ENCODE results near the gene NTN1. TPM values are rescaled to one million over a fixed set of nuclear protein-coding genes. Genes with fewer than 3 reads are reported as not detected.

Gene NTN1
- total RNA-seq, 1 experiment from 2014 or later: 1.2 TPM

DNA sequence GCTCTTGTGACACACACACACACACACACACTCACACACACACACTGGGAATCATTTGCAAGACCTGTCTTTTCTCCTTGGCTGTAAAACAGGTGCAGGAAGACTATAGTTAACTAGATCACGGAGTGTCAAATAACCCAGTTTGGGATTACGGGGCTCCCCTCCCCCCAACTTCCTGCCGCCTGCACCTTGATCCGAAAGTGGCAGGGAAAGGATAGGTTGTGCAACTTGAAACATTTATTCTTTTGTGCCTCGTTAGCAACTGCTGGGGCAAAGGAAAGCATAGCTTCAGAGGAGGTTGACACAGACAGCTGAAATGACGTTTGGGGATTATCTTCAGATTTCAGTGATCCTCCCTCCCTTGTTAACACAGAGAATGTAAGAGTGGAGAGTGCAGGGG is 149.5 kb downstream of the NTN1 start:
- Histone ChIP-seq H2BK12ac (ENCODE audit: insufficient read length, low read depth, low read length) (no peak overlapping the region), H3K4me1 (ENCODE audit: insufficient read depth, low read length) (peaks cover 10% of the 10 kb centered on the region; the same call in 1 of the 2 replicates), H4K5ac (ENCODE audit: insufficient read length, low read depth, low read length) (no peak overlapping the region), H4K20me1 (ENCODE audit: control insufficient read depth, insufficient read depth, insufficient read length) (no peaks in the 10 kb centered on the region), H2BK5ac (ENCODE audit: insufficient read length, low read length) (no peak overlapping the region), H3K18ac (ENCODE audit: insufficient read length, low read depth, low read length) (no peak overlapping the region), H3K23ac (ENCODE audit: insufficient read length, low read depth, low read length) (no peak overlapping the region), H3K4me2 (ENCODE audit: insufficient read depth, insufficient read length, low read length) (peak overlapping the region; percentile 26), H3K14ac (ENCODE audit: insufficient read depth, low read length) (no peak overlapping the region), H3K27ac (ENCODE audit: insufficient read length, low read depth, low read length) (no peak overlapping the region), H3K9me3 (ENCODE audit: control insufficient read depth, low read depth, low read length) (no peaks in the 10 kb centered on the region), H2AFZ (ENCODE audit: low read length) (no peak overlapping the region), H2BK120ac (ENCODE audit: low read depth, low read length, poor library complexity, severe bottlenecking) (no peak overlapping the region), H3K23me2 (ENCODE audit: insufficient read length, low read depth, low read length, poor library complexity, severe bottlenecking) (no peaks in the 10 kb centered on the region), H4K8ac (replicated peaks; ENCODE audit: insufficient read length, low read depth, low read length) (no peak overlapping the region), H2BK15ac (ENCODE audit: low read depth, low read length) (no peak overlapping the region), H3K79me2 (ENCODE audit: insufficient read depth, low read length) (no peaks in the 10 kb centered on the region), H3K56ac (ENCODE audit: insufficient read length, low read depth, low read length) (no peak overlapping the region), H2AK5ac (ENCODE audit: insufficient read length, low read length) (no peak overlapping the region), H3K27me3 (ENCODE audit: insufficient read depth, low read length) (no peaks in the 10 kb centered on the region), H3K79me1 (ENCODE audit: insufficient read depth, low read depth, low read length, poor library complexity, severe bottlenecking) (no peaks in the 10 kb centered on the region), H3T11ph (ENCODE audit: low read length) (no peak overlapping the region), H2BK20ac (ENCODE audit: low read depth, low read length, poor library complexity, severe bottlenecking) (no peak overlapping the region), H4K91ac (ENCODE audit: insufficient read length, low read depth, low read length) (no peak overlapping the region), H3K4ac (ENCODE audit: low read depth, low read length) (no peak overlapping the region; the same call in 1 of the 2 replicates), H3K9ac (ENCODE audit: extremely low read depth, insufficient read length, low read length) (no peak overlapping the region)
- no peaks in the 10 kb centered on the region; the same call in none of the 2 replicates for H3K27me3 Mint-ChIP-seq (ENCODE audit: low read depth)
- TF ChIP-seq, protein P1, sequence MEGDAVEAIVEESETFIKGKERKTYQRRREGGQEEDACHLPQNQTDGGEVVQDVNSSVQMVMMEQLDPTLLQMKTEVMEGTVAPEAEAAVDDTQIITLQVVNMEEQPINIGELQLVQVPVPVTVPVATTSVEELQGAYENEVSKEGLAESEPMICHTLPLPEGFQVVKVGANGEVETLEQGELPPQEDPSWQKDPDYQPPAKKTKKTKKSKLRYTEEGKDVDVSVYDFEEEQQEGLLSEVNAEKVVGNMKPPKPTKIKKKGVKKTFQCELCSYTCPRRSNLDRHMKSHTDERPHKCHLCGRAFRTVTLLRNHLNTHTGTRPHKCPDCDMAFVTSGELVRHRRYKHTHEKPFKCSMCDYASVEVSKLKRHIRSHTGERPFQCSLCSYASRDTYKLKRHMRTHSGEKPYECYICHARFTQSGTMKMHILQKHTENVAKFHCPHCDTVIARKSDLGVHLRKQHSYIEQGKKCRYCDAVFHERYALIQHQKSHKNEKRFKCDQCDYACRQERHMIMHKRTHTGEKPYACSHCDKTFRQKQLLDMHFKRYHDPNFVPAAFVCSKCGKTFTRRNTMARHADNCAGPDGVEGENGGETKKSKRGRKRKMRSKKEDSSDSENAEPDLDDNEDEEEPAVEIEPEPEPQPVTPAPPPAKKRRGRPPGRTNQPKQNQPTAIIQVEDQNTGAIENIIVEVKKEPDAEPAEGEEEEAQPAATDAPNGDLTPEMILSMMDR (conservative IDR thresholded peaks at IDR 0.05): no peak
- peaks cover 3 to 7% of the 10 kb centered on the region in 2 experiments; a peak in 4 of 5 replicates for H3K9me3 Mint-ChIP-seq
- no peak for DNase-seq
- H3K4me3 Mint-ChIP-seq: no peak overlapping the region; a peak in 1 of 5 replicates
- no CpG with 5 or more reads among the region's 6 CpGs for WGBS (ENCODE audit: extremely low coverage, insufficient read length, low lambda C conversion rate)
- peaks cover under 1 to 2% (median 2%) of the 10 kb centered on the region in 3 experiments; a peak in 5 of 7 replicates for H3K36me3 Mint-ChIP-seq (ENCODE audit: insufficient read depth in 1 of 3, low read depth in 3 of 3)
- H3K4me1 Mint-ChIP-seq: peaks cover 28 to 30% of the 10 kb centered on the region in 2 experiments
- peak overlapping the region in 2 of 3 experiments; percentile 49 to 50; a peak in 3 of 7 replicates for H3K27ac Mint-ChIP-seq
